HG03565 (cell line): Measurements from ENCODE around the gene KRTAP10-2.

Source experiments
- ATAC-seq: cut with Tn5 transposase; IDR thresholded peaks from one replicate; pipeline ENCODE4 v1.9.1; 2021; ENCODE audit warnings: mild to moderate bottlenecking, moderate library complexity; ENCODE audit not compliant: unreplicated experiment

Gene KRTAP10-2

GRCh38 chr21:44527156-44527982 lies 23.9 kb downstream of the KRTAP10-2 start:
- ATAC-seq, result no peak

- ATAC-seq, result no peak
Measured at GRCh38 chr21:44526096-44526997, 25.0 kb downstream of the KRTAP10-2 start.

- ATAC-seq, result no peak
Measured at GRCh38 chr21:44525391-44526095, 25.8 kb downstream of the KRTAP10-2 start.

- no peak for ATAC-seq
Measured at GRCh38 chr21:44524414-44525371, 26.6 kb downstream of the KRTAP10-2 start.

GRCh38 chr21:44523567-44524413 lies 27.5 kb downstream of the KRTAP10-2 start:
- no peak for ATAC-seq

GRCh38 chr21:44522753-44523204 lies 28.5 kb downstream of the KRTAP10-2 start:
- ATAC-seq, result no peak

- no peak for ATAC-seq
Measured at GRCh38 chr21:44521928-44522752, 29.2 kb downstream of the KRTAP10-2 start.

- no peak for ATAC-seq
Measured at GRCh38 chr21:44521301-44521927, 29.9 kb downstream of the KRTAP10-2 start.

- ATAC-seq, result no peak
Measured at GRCh38 chr21:44520326-44521300, 30.7 kb downstream of the KRTAP10-2 start.

- ATAC-seq, result no peak
Measured at GRCh38 chr21:44519346-44520325, 31.7 kb downstream of the KRTAP10-2 start.

- ATAC-seq, result no peak
Measured at GRCh38 chr21:44518686-44519085, 32.6 kb downstream of the KRTAP10-2 start.

GRCh38 chr21:44517175-44517899 lies 34.0 kb downstream of the KRTAP10-2 start:
- no peak for ATAC-seq

GRCh38 chr21:44516828-44517174 lies 34.5 kb downstream of the KRTAP10-2 start:
- no peak for ATAC-seq

GRCh38 chr21:44516342-44516741 lies 35.0 kb downstream of the KRTAP10-2 start:
- ATAC-seq, result no peak
